SK-N-SH (cell line): ENCODE measurements around the gene TRMT44.

Experiments
- CTCF ChIP-seq: fragments of 200-600 bp; sonication (generic); IDR thresholded peaks from 2 replicates; pipeline ENCODE4 v1.6.1; 2017; ENCODE audit warnings: antibody characterized with exemption, mild to moderate bottlenecking, moderate library complexity
- MAX ChIP-seq: IDR thresholded peaks from 2 replicates; pipeline ENCODE4 v1.4.0; 2012; ENCODE audit warnings: low read depth
- RAD21 ChIP-seq: IDR thresholded peaks from 2 replicates; pipeline ENCODE4 v1.6.1; 2012; ENCODE audit warnings: mild to moderate bottlenecking, low read length
- RCOR1 ChIP-seq: fragments of 150-350 bp; IDR thresholded peaks from 2 replicates; pipeline ENCODE4 v1.6.1; 2017; ENCODE audit warnings: antibody characterized with exemption, low read length

GRCh38 chr4:8414377-8414776 is 26.2 kb upstream of the TRMT44 start:
- no peak for TF ChIP-seq MAX
- no peak for TF ChIP-seq RAD21
- no peak for TF ChIP-seq CTCF
- TF ChIP-seq RCOR1 = no peak
